HS-27A (cell line): Measurements from ENCODE around the gene GPX4.

ENCODE experiments used
- DNase-seq: peaks from one replicate; pipeline ENCODE4 v3.0.0-alpha.2; 2012; ENCODE audit warnings: low read depth, missing footprints

GPX4 gene

GRCh38 chr19:1149259-1150045 lies 45.7 kb downstream of the GPX4 start:
- no peak for DNase-seq

DNA sequence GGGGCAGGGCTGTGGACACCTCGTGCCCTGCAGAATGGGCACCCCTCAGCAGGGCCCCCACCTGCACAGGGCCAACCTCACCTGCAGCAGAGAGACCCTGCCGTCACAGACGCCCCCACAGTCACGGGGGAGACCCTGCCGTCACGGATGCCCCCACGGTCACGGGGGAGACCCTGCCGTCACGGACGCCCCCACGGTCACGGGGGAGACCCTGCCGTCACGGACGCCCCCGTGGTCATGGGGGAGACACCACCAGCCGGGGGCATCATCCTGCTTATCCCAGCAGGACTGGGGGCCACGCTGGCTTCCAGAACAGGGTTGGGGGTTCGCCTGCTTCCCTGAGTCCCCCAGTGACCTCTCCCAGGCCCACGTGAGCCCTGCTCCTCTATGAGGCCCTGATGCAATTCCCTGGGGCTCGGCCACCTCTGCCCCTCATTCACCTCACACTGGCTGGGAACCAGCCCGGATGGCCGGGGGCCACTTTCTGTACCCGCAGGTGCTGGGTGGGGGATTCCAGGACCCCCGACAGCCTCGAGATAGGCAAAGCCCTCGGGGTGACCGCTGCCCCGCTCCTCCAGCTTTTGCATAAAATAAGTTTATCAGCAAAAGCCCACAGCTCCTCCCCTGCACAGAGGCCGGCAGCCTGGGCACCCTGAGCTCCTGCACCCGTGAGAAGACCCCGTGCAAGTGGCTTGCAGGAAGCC lies 46.7 kb downstream of the GPX4 start:
- no peak for DNase-seq

DNA sequence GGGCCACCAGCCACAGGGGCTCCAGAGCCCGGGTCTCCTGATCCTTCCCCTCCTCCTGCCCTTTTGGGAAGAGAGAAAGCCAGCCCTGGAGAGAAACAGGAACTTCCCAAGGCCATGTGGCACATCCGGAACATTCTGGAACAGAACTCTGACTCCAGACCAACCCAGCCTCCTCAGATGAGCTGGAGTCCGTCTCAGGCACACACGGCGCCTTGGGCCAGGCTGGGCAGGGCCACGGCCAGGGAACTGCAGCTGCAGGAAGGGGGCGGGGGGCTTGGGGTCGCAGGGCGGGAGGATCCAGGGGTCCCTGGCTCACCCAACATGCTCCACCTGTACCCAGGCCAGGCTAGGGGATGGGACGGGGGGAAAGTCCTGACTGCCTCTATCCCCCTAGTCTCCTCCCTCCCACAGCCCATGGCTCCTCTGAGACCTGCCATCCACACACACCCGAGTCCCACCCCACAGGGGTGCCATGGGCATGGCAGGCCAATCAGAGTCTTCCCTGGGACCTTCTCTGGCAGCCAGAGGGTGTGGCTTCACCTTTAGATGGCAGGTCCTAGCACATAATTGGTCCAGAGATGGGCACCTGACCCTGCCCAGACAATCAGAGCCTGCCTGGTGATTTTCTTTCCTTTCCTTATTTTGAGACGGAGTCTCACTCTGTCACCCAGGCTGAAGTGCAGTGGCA lies 47.4 kb downstream of the GPX4 start:
- no peak for DNase-seq

DNA sequence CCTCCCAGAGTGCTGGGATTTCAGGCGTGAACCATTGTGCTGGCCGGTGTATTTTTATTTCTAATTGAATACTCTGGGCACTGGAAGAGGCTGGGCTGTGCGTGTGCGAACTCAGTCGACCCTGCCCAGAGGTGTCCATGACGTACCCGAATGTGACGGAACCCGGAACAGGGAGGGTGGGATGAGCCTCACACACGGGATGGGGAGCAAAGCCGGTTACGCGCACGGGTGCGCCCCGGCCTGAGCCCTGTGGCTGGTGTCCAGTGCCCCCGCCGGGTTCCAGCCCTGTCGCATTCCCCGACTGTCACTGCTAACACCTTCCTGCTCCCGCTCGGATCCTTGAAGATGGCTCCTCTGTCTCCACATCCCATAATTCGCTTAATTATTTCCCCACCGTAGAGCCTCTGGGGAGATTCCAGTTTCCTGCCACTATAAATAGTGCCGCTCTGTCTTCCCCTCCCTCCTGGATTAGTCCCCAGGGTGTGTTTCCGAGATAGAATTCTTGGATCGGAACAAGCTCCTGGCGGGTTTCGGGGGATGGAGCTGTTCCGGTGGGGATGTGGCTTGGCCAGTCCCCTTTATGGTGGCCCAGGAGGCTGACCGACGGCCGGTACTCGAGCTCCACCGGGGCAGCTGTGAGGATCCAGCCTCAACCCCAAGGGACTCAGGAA lies 48.3 kb downstream of the GPX4 start:
- no peak for DNase-seq

- DNase-seq, result no peak
These were observed 50.3 kb downstream of the GPX4 start for GRCh38 chr19:1153891-1154730.

- no peak for DNase-seq
These were observed 51.0 kb downstream of the GPX4 start for GRCh38 chr19:1154731-1155351.

- no peak for DNase-seq
These were observed 51.8 kb downstream of the GPX4 start for GRCh38 chr19:1155352-1156304.
